ENCODE data around the gene ESYT1. TPM values are rescaled to one million over a fixed set of nuclear protein-coding genes. Genes with fewer than 3 reads are reported as not detected.

The ESYT1 gene
- total and polyA plus RNA-seq, 9 of the 15 experiments (the other 6 are each of a cell fraction or from before 2014, with no cell fraction given) = 132 to 420 (median 164) TPM

DNA sequence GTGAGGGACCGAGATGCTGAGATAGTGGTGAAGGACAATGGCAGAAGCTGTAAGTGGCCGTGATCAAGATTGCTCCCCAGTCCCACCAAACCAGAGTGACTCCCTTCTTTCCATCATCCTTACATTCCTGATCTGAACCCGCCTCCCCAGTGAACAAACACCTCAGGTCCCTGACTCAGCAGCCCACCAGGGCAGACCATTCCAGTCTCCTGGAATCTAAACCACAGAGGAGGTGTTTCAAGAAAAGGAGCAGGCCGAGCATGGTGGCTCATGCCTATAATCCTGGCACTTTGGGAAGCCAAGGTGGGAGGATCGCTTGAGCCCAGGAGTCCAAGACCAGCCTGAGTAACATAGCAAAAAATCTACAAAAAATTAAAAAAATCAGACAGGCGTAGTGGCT is 41.5 kb upstream of the ESYT1 start (continued):
- TF ChIP-seq CHCHD3 (CRISPR knock-in tag; IDR thresholded peaks at IDR 0.05) (no peak), PTRF (tag; IDR thresholded peaks at IDR 0.05) (no peak)

DNA sequence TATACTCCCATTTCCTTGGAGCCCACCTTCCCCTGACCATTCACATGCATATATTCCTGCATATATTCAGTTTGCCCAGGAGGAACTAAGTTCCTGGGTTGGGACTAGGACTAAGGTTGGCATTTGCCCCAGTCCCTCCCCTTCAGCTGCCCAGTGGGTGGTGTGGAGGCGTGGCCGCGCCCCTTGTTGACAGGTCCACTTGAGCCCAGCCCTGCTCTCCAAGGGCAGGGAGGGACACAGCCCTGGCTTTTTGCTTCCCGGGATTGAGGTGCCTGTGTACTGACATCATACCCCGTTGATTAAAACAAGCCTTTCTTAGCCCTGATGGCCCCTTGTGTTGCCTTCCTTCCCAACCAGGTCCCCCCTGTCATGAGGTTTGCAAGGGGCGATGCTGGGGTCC is 40.8 kb upstream of the ESYT1 start:
- in situ Hi-C loops (cut with MboI) = no loop called here
- Histone ChIP-seq H3K36me3 (ENCODE audit: control insufficient read depth, insufficient read depth, low read length) (no peaks in the 10 kb centered on the region), H3K9ac (ENCODE audit: insufficient read depth in 1 of 2, low read depth in 2 of 2, low read length in 2 of 2) (peak overlapping the region in 1 of 2 experiments; percentile 68; a peak in 2 of 4 replicates), H3K9me1 (ENCODE audit: control insufficient read depth, insufficient read depth, low read length) (no peaks in the 10 kb centered on the region), H3K27ac (ENCODE audit: extremely low read depth, low read depth, low read length) (no peak overlapping the region), H2AFZ (ENCODE audit: low read depth, low read length) (no peak overlapping the region), H4K20me1 (replicated peaks; ENCODE audit: control insufficient read depth, insufficient read depth, low read length) (no peaks in the 10 kb centered on the region), H3K27me3 (ENCODE audit: control insufficient read depth in 2 of 2, insufficient read depth in 2 of 2, low read length in 2 of 2) (no peaks in the 10 kb centered on the region; a peak in 1 of 5 replicates), H3K4me3 (no peak overlapping the region), H3K4me2 (ENCODE audit: insufficient read depth, low read length) (no peak overlapping the region), H3K9me3 (replicated peaks; ENCODE audit: control insufficient read depth, insufficient read depth, low read depth, low read length) (no peaks in the 10 kb centered on the region), H3K79me2 (ENCODE audit: control insufficient read depth, insufficient read depth, low read length) (no peaks in the 10 kb centered on the region), H3K4me1 (replicated peaks in 1 of 2; ENCODE audit: control insufficient read depth in 2 of 2, insufficient read depth in 2 of 2, low read length in 2 of 2) (peaks cover 21 to 23% of the 10 kb centered on the region in 2 experiments)
- ChIA-PET CTCF (ENCODE audit: low intra/inter-chr PET ratio) (no interaction called here), POLR2A (interaction anchor here (0.6 to 1.1 kb wide), 2 partner anchors 17 to 124 kb away, joined by 3 read pairs; partner anchors contain the start of gene PA2G4)
- FAIRE-seq (no peak), DNase-seq (ENCODE audit: extremely low read depth in 1 of 4, low spot score in 3 of 4) (peak in 1 of 4 experiments; percentile 6), ATAC-seq (no peak)
- BruUV-seq (replicated peaks) = no TSS peak
- 72% methylated on average over 6 of the region's 6 CpGs for WGBS (ENCODE audit: insufficient coverage, low coverage, missing lambda C conversion rate)
- intact Hi-C loops (cut with micrococcal nuclease) = no loop called here
- TF ChIP-seq NUFIP1 (IDR thresholded peaks at IDR 0.05; ENCODE audit: partially characterized antibody) (no peak), RB1 (IDR thresholded peaks at IDR 0.05; ENCODE audit: low read depth) (no peak), ZNF316 (IDR thresholded peaks at IDR 0.05) (no peak), BRD9 (IDR thresholded peaks at IDR 0.05; ENCODE audit: low read depth, partially characterized antibody) (no peak), NCOA6 (IDR thresholded peaks at IDR 0.05) (no peak), RBM14 (IDR thresholded peaks at IDR 0.05; ENCODE audit: borderline replicate concordance, insufficient read depth, low read depth, low read length) (no peak), CGGBP1 (CRISPR knock-in tag; IDR thresholded peaks at IDR 0.05) (no peak)
- TF ChIP-seq, protein P1, sequence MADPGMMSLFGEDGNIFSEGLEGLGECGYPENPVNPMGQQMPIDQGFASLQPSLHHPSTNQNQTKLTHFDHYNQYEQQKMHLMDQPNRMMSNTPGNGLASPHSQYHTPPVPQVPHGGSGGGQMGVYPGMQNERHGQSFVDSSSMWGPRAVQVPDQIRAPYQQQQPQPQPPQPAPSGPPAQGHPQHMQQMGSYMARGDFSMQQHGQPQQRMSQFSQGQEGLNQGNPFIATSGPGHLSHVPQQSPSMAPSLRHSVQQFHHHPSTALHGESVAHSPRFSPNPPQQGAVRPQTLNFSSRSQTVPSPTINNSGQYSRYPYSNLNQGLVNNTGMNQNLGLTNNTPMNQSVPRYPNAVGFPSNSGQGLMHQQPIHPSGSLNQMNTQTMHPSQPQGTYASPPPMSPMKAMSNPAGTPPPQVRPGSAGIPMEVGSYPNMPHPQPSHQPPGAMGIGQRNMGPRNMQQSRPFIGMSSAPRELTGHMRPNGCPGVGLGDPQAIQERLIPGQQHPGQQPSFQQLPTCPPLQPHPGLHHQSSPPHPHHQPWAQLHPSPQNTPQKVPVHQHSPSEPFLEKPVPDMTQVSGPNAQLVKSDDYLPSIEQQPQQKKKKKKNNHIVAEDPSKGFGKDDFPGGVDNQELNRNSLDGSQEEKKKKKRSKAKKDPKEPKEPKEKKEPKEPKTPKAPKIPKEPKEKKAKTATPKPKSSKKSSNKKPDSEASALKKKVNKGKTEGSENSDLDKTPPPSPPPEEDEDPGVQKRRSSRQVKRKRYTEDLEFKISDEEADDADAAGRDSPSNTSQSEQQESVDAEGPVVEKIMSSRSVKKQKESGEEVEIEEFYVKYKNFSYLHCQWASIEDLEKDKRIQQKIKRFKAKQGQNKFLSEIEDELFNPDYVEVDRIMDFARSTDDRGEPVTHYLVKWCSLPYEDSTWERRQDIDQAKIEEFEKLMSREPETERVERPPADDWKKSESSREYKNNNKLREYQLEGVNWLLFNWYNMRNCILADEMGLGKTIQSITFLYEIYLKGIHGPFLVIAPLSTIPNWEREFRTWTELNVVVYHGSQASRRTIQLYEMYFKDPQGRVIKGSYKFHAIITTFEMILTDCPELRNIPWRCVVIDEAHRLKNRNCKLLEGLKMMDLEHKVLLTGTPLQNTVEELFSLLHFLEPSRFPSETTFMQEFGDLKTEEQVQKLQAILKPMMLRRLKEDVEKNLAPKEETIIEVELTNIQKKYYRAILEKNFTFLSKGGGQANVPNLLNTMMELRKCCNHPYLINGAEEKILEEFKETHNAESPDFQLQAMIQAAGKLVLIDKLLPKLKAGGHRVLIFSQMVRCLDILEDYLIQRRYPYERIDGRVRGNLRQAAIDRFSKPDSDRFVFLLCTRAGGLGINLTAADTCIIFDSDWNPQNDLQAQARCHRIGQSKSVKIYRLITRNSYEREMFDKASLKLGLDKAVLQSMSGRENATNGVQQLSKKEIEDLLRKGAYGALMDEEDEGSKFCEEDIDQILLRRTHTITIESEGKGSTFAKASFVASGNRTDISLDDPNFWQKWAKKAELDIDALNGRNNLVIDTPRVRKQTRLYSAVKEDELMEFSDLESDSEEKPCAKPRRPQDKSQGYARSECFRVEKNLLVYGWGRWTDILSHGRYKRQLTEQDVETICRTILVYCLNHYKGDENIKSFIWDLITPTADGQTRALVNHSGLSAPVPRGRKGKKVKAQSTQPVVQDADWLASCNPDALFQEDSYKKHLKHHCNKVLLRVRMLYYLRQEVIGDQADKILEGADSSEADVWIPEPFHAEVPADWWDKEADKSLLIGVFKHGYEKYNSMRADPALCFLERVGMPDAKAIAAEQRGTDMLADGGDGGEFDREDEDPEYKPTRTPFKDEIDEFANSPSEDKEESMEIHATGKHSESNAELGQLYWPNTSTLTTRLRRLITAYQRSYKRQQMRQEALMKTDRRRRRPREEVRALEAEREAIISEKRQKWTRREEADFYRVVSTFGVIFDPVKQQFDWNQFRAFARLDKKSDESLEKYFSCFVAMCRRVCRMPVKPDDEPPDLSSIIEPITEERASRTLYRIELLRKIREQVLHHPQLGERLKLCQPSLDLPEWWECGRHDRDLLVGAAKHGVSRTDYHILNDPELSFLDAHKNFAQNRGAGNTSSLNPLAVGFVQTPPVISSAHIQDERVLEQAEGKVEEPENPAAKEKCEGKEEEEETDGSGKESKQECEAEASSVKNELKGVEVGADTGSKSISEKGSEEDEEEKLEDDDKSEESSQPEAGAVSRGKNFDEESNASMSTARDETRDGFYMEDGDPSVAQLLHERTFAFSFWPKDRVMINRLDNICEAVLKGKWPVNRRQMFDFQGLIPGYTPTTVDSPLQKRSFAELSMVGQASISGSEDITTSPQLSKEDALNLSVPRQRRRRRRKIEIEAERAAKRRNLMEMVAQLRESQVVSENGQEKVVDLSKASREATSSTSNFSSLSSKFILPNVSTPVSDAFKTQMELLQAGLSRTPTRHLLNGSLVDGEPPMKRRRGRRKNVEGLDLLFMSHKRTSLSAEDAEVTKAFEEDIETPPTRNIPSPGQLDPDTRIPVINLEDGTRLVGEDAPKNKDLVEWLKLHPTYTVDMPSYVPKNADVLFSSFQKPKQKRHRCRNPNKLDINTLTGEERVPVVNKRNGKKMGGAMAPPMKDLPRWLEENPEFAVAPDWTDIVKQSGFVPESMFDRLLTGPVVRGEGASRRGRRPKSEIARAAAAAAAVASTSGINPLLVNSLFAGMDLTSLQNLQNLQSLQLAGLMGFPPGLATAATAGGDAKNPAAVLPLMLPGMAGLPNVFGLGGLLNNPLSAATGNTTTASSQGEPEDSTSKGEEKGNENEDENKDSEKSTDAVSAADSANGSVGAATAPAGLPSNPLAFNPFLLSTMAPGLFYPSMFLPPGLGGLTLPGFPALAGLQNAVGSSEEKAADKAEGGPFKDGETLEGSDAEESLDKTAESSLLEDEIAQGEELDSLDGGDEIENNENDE (IDR thresholded peaks at IDR 0.05; ENCODE audit: low read depth, low read length) = no peak

All from K562 (cell line).